ENCODE data around the gene GDPD4. TPM values are rescaled to one million over a fixed set of nuclear protein-coding genes. Genes with fewer than 3 reads are reported as not detected.

The GDPD4 gene
- total RNA-seq, 2 experiments from 2014 or later: not detected

DNA sequence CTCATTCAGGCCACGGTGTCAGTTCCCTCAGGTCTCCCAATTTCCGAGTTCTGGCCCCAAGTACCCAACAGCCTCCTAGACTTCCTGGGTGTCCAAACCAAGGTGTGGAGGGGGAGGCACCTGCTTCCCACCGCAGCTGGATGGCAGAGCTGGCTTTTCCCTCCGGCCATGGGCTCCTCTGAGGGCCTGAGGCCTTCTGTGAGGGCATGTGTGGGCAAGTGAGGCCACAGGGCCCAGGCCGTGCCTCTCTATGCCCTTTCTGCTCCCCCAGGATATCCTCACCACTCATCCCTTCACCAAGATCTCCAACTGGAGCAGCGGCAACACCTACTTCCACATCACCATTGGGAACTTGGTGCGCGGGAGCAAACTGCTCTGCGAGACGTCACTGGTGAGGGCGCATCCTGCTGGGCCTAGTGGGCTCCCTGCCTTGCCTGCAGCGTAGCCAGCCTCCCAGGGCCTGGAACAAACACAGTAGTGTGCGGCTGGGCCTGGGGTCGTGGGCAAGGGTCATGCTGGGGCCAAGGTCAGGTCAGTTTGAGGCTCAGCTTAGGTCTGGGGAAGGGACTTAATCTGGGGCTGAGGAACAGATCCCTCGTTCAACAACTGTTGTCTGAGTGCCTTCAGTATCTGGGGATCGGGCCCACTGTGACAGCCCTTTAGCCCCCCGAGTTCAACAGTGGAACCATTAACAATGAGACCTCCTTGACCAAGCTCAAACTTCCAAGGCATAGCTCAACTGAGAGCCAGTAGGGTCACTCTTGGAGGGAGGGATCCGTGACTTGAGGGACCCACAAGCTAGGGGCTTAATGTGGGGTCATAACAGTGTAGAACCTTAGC lies 87.7 kb downstream of the GDPD4 start:
- H3K36me3 Mint-ChIP-seq: no peaks in the 10 kb centered on the region
- H3K4me3 Mint-ChIP-seq: no peak overlapping the region
- no peak overlapping the region for H3K27ac Mint-ChIP-seq
- no peak for DNase-seq
- H3K9me3 Mint-ChIP-seq (ENCODE audit: low read depth): no peaks in the 10 kb centered on the region
- CTCF ChIA-PET: interaction anchor here (1.0 kb wide), 1 partner anchor 86 kb away, joined by 3 read pairs; no protein-coding TSS in a partner anchor
- no peak for ATAC-seq
- peaks cover 4% of the 10 kb centered on the region for H3K27me3 Mint-ChIP-seq
- no peaks in the 10 kb centered on the region for H3K4me1 Mint-ChIP-seq

DNA sequence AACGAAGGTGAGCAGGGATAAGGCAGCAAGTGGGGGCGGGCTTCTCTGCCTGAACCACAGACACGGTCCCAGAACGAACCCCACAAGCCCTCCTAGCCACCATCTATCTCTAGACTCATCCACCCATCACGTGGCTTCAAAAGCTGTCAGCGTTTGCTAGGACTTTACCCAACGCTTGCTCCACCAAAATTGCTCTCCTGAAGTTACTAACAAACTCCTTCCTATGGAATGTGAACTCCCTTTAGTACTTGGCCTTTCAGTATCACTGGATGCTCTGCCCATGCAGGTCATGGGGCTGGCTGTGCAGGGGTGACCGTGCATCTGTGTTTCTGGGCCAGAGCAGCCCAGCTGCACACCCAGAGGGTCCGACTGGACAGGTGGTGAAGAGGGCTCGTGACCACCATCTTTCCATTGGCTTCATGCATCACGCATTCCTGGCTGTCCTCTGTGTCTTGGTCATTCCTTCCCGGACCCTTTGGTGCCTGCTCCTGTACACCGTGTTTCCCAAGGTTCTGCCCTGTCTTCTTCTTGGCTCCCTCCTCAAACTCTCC lies 88.4 kb downstream of the GDPD4 start:
- DNase-seq (peak; percentile 36), ATAC-seq (no peak)
- peaks cover 4% of the 10 kb centered on the region for H3K27me3 Mint-ChIP-seq
- no peaks in the 10 kb centered on the region for H3K4me1 Mint-ChIP-seq
- no peak overlapping the region for H3K4me3 Mint-ChIP-seq
- no peak overlapping the region for H3K27ac Mint-ChIP-seq
- no peaks in the 10 kb centered on the region for H3K36me3 Mint-ChIP-seq
- CTCF ChIA-PET: no interaction called here
- no peaks in the 10 kb centered on the region for H3K9me3 Mint-ChIP-seq (ENCODE audit: low read depth)

DNA sequence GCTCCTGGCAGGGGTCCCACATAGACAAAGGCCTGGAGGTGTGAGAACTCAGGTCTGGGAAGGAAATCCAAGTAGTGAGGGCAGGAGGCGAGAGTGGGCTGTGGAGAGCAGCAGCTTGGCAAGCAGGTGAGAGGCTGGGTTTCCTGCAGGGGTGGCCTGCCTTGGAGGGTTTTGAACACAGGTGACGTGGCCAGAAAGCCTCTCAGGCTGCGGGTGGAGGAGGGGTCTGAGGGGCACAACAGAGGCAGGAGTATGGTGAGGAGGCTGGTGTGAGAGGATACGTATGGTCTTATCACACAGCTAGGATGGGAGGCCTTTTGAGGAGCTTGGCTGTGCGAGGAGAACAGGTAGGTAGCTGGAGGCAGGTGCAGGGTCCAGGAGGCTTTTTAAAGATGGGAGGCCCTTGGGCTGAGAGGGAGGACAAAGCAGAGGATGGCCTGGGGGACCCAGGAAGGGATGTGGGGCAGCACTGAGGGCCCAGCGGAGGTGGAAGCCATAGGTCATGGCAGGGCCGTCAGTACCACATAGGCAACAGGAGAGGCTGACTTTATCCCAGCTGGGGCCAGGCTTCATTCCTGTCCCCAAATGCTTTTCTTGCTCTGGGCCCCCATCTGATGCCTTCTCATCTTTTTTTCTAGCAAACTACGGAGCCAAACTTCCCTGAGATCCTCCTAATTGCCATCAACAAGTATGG lies 89.0 kb downstream of the GDPD4 start:
- Mint-ChIP-seq H3K27ac (no peak overlapping the region), H3K4me3 (no peak overlapping the region), H3K27me3 (peaks cover 4% of the 10 kb centered on the region), H3K36me3 (no peaks in the 10 kb centered on the region), H3K9me3 (ENCODE audit: low read depth) (no peaks in the 10 kb centered on the region), H3K4me1 (no peaks in the 10 kb centered on the region)
- ATAC-seq (no peak), DNase-seq (peak; percentile 25)
- CTCF ChIA-PET: no interaction called here

DNA sequence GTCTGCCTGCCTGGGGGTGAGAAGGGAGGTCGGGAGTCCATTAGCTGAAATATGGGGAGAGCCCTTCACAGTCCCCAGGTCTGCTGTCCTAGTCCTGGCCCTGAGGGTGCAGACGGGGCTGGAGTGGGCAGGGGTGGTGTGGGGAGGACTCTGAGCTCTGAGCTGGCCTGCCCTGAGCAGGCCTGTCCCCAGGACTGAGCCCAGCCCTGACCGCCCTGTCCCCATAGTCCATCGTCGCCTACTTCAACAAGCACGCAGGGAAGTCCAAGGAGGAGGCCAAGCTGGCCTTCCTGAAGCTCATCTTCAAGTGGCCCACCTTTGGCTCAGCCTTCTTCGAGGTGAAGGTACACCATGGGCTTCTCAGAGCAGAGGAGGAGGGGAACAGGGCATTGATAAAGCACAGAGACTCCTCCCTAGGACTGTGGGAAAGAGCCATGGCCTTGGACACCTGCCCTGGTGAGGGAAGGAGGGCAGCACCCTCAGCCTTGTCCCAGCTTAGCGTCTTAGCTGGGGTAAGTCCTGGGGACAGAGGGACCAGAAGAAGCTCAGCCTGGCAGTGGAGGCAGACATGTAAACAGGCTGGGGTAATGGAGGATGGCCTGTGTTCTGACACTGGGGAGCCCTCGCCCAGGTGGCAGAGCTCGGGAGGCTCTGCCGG lies 89.8 kb downstream of the GDPD4 start:
- Mint-ChIP-seq H3K4me3 (no peak overlapping the region), H3K27me3 (no peaks in the 10 kb centered on the region), H3K9me3 (ENCODE audit: low read depth) (no peaks in the 10 kb centered on the region), H3K27ac (no peak overlapping the region), H3K36me3 (no peaks in the 10 kb centered on the region), H3K4me1 (no peaks in the 10 kb centered on the region)
- CTCF ChIA-PET: no interaction called here
- no peak for DNase-seq
- ATAC-seq: no peak

DNA sequence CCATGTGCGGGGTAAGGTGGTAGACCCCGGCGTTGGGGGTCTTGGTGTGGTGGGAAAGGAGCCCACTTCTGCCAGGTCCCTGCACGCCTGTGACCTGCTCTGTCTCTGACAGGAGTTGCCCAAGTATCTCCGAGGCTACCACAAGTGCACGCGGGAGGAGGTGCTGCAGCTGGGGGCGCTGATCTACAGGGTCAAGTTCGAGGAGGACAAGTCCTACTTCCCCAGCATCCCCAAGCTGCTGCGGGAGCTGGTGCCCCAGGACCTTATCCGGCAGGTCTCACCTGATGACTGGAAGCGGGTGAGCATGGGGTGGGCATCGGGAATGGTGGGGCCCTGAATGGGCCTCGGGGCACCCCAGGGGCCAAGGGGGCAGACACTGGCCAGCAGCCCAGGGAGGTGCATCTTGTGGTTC lies 90.4 kb downstream of the GDPD4 start:
- CTCF ChIA-PET: no interaction called here
- H3K36me3 Mint-ChIP-seq: no peaks in the 10 kb centered on the region
- H3K4me1 Mint-ChIP-seq: no peaks in the 10 kb centered on the region
- no peak for DNase-seq
- H3K27ac Mint-ChIP-seq: no peak overlapping the region
- ATAC-seq: no peak
- no peak overlapping the region for H3K4me3 Mint-ChIP-seq
- no peaks in the 10 kb centered on the region for H3K9me3 Mint-ChIP-seq (ENCODE audit: low read depth)
- H3K27me3 Mint-ChIP-seq: no peaks in the 10 kb centered on the region

DNA sequence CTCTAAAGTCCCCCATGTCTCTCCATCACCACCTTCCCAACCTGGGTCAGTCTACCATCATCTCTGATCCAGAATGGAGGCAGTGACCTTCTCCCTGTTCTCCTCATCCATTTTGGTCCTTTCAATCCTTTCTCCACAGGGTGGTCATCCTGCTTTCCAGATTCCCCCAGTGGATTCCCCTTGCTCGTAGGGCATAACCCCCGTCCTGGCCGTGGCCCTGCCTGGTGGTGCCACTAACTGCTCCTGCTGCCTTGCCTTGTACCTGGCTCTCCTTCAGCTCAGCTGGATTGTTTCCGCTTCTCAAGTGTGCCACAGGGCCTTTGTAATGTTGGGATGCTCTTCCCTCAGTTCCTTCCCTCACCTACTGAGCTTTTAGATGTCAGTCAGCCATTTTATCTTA lies 91.8 kb downstream of the GDPD4 start:
- H3K4me3 Mint-ChIP-seq: no peak overlapping the region
- ATAC-seq (no peak), DNase-seq (peak; percentile 21)
- no peaks in the 10 kb centered on the region for H3K36me3 Mint-ChIP-seq
- H3K27ac Mint-ChIP-seq: no peak overlapping the region
- no peaks in the 10 kb centered on the region for H3K4me1 Mint-ChIP-seq
- H3K27me3 Mint-ChIP-seq: no peaks in the 10 kb centered on the region
- CTCF ChIA-PET: no interaction called here
- no peaks in the 10 kb centered on the region for H3K9me3 Mint-ChIP-seq (ENCODE audit: low read depth)

DNA sequence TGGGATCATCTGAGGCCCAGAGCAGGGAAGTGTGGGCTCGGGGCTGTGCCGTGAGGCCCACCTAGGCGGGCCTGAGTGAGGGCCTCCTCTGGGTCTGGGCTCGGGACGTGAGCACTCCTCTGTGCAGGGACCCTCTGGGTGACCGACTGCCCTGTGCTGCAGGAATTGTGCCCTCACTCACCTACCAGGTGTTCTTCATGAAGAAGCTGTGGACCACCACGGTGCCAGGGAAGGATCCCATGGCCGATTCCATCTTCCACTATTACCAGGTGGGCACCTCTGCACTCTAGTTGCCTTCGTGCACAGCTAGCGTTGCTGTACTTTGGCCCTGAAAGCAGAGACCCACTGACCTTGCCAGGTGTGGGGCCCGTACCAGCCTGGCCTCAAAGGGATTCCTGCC lies 93.0 kb downstream of the GDPD4 start:
- DNase-seq: no peak
- H3K4me1 Mint-ChIP-seq: peaks cover under 1% of the 10 kb centered on the region
- H3K27me3 Mint-ChIP-seq: no peaks in the 10 kb centered on the region
- H3K27ac Mint-ChIP-seq: no peak overlapping the region
- no peak overlapping the region for H3K4me3 Mint-ChIP-seq
- no peaks in the 10 kb centered on the region for H3K36me3 Mint-ChIP-seq
- CTCF ChIA-PET: no interaction called here
- no peak for ATAC-seq
- H3K9me3 Mint-ChIP-seq (ENCODE audit: low read depth): no peaks in the 10 kb centered on the region

DNA sequence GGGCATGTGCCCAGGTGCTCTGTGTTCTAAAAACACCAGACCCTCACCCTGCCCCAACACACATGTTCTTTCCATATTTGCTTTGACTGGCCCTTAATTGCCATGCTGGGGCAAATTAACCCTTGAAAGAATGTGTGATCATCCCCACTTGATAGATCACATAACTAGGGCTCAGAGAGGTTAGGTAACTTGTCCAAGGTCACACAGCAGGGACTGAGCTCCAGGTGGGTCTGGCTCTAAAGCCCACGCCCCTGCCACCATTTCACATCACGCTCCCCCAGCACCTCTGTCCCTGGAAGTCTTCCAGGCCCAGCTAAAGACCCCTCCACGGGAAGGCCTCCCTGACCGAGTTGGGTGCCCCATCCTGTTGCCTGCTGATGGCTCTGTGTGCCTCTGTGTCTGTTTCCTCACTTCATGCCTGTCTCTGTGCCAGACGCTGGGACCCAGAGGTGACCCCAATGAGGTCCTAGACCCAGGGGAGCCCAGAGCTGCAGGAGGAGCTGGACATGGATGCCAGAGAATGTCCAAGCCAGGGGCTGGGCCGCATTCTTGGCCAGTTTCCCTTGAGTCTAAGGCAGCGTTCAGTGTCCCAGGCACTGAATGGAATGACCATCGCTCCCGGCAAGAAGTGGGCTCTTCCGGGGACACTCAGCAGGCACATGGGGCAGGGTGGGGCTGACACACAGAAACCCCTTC lies 93.7 kb downstream of the GDPD4 start:
- no peak overlapping the region for H3K4me3 Mint-ChIP-seq
- no peak for DNase-seq
- H3K27ac Mint-ChIP-seq: no peak overlapping the region

DNA sequence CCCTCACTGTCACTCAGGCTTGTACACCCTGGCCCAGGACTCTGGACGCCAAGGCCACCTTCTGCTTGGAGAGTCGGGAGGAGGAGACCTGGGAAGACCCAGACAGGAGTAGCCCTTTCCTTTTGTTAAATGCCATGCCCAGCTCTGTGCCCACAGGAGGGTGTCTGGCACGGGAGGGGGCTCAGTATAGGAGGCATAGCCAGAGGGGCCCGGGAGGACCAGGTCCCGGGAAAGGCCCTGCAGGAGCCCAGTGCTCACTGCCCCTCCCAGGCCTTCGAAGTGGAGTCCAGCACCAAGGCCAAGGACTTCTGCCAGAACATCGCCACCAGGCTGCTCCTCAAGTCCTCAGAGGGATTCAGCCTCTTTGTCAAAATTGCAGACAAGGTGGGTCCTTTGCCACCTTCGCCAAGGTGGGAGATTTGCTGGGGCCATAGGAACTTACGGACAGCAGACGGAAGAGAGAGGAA lies 94.4 kb downstream of the GDPD4 start:
- Mint-ChIP-seq H3K4me3 (no peak overlapping the region), H3K27me3 (no peaks in the 10 kb centered on the region), H3K36me3 (no peaks in the 10 kb centered on the region), H3K27ac (no peak overlapping the region), H3K4me1 (peaks cover 3% of the 10 kb centered on the region), H3K9me3 (ENCODE audit: low read depth) (no peaks in the 10 kb centered on the region)
- ATAC-seq (no peak), DNase-seq (no peak)
- CTCF ChIA-PET: no interaction called here

More for the DNA sequence above, 93.7 kb downstream of the GDPD4 start:
- Mint-ChIP-seq H3K9me3 (ENCODE audit: low read depth) (no peaks in the 10 kb centered on the region), H3K36me3 (no peaks in the 10 kb centered on the region), H3K4me1 (peaks cover 3% of the 10 kb centered on the region), H3K27me3 (no peaks in the 10 kb centered on the region)
- no peak for ATAC-seq
- CTCF ChIA-PET: no interaction called here

DNA sequence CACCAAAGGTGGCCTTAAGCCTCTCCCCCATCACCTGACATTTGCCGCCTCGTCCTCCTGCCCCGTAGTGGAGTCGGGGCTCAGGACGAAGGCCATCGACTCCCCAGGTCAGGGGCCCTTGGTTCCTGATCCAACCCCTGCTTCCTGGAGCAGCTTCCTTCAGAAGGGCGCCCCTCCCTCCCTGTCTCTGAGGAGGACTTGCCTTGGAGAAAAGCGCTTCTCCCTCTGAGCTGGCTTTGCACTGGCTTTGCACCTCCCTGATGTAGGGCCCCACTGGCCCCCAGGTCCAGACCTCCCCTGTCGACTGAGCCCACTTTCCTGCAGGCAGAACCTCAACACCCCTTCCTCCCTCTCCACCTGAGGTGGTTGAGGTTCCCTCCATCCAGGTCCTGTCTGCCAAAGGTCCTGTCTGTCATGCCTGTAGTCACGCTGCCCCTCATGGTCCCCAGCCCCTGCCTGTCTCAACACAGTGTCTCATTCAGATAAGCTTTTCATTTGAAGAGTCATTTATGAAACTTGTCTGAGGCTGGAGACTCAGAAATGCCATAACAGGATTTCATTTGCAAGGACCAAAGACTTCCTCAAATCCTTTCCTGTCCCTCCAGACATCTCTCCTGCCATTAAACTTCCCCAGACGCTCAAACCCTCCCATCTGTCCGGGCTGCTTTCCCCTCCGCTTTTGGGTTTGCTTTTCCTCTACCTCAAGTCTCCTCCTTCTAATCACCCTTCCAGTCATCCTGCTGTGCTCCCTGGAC lies 95.0 kb downstream of the GDPD4 start:
- H3K4me3 Mint-ChIP-seq: no peak overlapping the region
- no peaks in the 10 kb centered on the region for H3K27me3 Mint-ChIP-seq
- H3K4me1 Mint-ChIP-seq: peaks cover 3% of the 10 kb centered on the region
- no peaks in the 10 kb centered on the region for H3K36me3 Mint-ChIP-seq
- H3K9me3 Mint-ChIP-seq (ENCODE audit: low read depth): no peaks in the 10 kb centered on the region
- CTCF ChIA-PET: no interaction called here
- DNase-seq: no peak
- H3K27ac Mint-ChIP-seq: no peak overlapping the region
- no peak for ATAC-seq

DNA sequence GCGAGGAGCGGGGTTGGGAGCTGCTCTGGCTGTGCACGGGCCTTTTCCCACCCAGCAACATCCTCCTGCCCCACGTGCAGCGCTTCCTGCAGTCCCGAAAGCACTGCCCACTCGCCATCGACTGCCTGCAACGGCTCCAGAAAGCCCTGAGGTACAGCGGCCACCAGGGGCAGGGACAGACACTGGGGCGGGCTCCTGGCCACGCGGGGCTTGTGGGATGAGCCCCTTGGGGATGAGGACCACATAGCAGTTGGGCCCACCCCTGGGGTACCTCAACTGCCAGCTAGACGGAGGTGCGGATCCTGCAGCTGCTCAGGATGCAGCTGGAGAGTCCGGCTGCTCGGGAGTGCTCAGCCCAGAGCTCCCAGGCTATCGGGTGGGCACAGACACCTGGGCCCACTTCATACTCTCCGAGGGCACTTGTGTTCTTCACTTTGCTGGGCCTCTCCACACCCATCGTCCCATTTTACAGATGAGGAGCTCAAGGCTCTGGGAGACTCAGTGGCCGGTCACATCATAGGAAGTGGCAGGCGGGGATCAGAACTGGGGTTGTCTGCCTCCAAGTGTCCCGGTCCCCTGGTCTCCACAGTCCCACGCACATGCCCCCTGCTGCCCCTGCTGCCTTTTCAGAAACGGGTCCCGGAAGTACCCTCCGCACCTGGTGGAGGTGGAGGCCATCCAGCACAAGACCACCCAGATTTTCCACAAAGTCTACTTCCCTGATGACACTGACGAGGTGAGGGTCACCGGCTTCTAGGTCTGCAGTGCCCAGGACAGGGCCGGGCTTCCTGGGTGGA lies 95.8 kb downstream of the GDPD4 start:
- Mint-ChIP-seq H3K27me3 (no peaks in the 10 kb centered on the region), H3K9me3 (ENCODE audit: low read depth) (no peaks in the 10 kb centered on the region), H3K4me3 (no peak overlapping the region), H3K36me3 (no peaks in the 10 kb centered on the region), H3K27ac (no peak overlapping the region), H3K4me1 (peaks cover 3% of the 10 kb centered on the region)
- no peak for DNase-seq
- CTCF ChIA-PET: interaction anchor here (0.5 kb wide), 1 partner anchor 9 kb away, joined by 3 read pairs; no protein-coding TSS in a partner anchor
- no peak for ATAC-seq
